ENCODE measurements around the gene PDE4B. TPM values are rescaled to one million over a fixed set of nuclear protein-coding genes. Genes with fewer than 3 reads are reported as not detected.
A peak's percentile ranks its signal among the peaks of the same experiment; 100 is the strongest.

Gene PDE4B
- total and polyA plus RNA-seq, 7 donors = 4.1 to 191 (median 16.3) TPM

GRCh38 chr1:66275083-66275482, 482.4 kb downstream of the PDE4B start:
- Histone ChIP-seq H3K4me1 (peaks cover 53% of the 10 kb centered on the region), H3K27ac (peak overlapping the region; percentile 30), H3K4me3 (peak overlapping the region; percentile 9), H3K9me3 (no peaks in the 10 kb centered on the region), H3K27me3 (ENCODE audit: insufficient read depth in 3 of 3, low read length in 2 of 3) (no peaks in the 10 kb centered on the region), H3K36me3 (ENCODE audit: insufficient read depth in 1 of 2, low read depth in 1 of 2) (no peaks in the 10 kb centered on the region)
- TF ChIP-seq, protein P1, sequence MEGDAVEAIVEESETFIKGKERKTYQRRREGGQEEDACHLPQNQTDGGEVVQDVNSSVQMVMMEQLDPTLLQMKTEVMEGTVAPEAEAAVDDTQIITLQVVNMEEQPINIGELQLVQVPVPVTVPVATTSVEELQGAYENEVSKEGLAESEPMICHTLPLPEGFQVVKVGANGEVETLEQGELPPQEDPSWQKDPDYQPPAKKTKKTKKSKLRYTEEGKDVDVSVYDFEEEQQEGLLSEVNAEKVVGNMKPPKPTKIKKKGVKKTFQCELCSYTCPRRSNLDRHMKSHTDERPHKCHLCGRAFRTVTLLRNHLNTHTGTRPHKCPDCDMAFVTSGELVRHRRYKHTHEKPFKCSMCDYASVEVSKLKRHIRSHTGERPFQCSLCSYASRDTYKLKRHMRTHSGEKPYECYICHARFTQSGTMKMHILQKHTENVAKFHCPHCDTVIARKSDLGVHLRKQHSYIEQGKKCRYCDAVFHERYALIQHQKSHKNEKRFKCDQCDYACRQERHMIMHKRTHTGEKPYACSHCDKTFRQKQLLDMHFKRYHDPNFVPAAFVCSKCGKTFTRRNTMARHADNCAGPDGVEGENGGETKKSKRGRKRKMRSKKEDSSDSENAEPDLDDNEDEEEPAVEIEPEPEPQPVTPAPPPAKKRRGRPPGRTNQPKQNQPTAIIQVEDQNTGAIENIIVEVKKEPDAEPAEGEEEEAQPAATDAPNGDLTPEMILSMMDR (IDR thresholded peaks at IDR 0.05) = no peak
- ATAC-seq (no peak), DNase-seq (no peak)
- WGBS, 3 donors = 67 to 88% (median 78%) methylated on average over 1 of the region's 1 CpG
- intact Hi-C loops (cut with DNase I) = no loop called here

DNA sequence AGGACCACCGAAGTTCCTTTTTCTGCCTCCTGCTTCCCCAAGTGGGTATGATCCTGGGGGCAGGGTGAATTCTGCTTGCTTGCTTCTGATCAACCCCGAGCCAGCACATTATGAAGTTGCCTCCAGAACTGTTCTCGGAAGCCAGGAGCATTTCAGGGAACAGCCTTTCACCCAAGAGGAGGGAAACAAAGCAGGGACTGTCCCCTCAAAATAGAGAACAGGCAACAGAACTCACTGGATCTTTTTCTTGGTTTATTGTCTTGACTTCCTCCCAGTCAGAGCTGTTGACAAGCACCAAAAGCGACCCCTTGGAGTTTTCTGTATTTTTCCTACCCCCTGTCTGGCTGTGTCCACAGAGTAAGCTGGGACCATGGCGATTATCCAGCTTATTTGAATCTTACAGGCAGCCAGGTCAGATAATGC, 482.9 kb downstream of the PDE4B start:
- peak overlapping the region; percentile 30 for H3K27ac ChIP-seq
- ATAC-seq (no peak), DNase-seq (no peak)
- 17 to 32% (median 19%) methylated on average over 5 of the region's 5 CpGs for WGBS, 3 donors
- no peaks in the 10 kb centered on the region for H3K27me3 ChIP-seq (ENCODE audit: insufficient read depth in 3 of 3, low read length in 2 of 3)
- H3K4me1 ChIP-seq = peaks cover 48% of the 10 kb centered on the region
- intact Hi-C loops (cut with DNase I) = no loop called here
- no peak overlapping the region for H3K4me3 ChIP-seq
- H3K36me3 ChIP-seq (ENCODE audit: insufficient read depth in 1 of 2, low read depth in 1 of 2) = no peaks in the 10 kb centered on the region
- TF ChIP-seq, protein P1 (IDR thresholded peaks at IDR 0.05) = no peak
- no peaks in the 10 kb centered on the region for H3K9me3 ChIP-seq

DNA sequence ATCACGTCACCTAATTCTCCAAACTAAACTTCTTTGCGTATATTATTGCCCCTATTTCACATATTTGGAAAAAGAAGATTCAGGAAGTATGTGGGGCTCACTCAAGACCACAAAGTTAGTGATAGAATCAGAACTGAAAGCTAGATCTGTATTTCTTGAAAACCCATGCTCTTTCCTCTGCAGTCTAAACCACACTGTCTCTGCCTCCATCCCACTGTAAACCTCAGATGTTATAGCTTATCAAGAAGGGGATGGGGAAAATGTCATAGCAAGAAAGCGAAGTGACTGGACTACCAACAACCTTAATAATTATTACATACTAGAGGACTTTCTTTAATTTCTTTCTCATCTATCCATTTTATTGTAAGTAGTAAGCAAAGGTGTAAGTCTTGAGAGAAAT, 483.5 kb downstream of the PDE4B start:
- ATAC-seq = no peak
- H3K27ac ChIP-seq = no peak overlapping the region
- no peaks in the 10 kb centered on the region for H3K9me3 ChIP-seq
- peaks cover 49% of the 10 kb centered on the region for H3K4me1 ChIP-seq
- intact Hi-C loops (cut with DNase I) = no loop called here
- DNase-seq = no peak
- WGBS, 3 donors = 88 to 94% (median 90%) methylated on average over 3 of the region's 3 CpGs
- H3K4me3 ChIP-seq = no peak overlapping the region
- TF ChIP-seq, protein P1 (IDR thresholded peaks at IDR 0.05) = no peak
- H3K27me3 ChIP-seq (ENCODE audit: insufficient read depth in 3 of 3, low read length in 2 of 3) = no peaks in the 10 kb centered on the region
- no peaks in the 10 kb centered on the region for H3K36me3 ChIP-seq (ENCODE audit: insufficient read depth in 1 of 2, low read depth in 1 of 2)

DNA sequence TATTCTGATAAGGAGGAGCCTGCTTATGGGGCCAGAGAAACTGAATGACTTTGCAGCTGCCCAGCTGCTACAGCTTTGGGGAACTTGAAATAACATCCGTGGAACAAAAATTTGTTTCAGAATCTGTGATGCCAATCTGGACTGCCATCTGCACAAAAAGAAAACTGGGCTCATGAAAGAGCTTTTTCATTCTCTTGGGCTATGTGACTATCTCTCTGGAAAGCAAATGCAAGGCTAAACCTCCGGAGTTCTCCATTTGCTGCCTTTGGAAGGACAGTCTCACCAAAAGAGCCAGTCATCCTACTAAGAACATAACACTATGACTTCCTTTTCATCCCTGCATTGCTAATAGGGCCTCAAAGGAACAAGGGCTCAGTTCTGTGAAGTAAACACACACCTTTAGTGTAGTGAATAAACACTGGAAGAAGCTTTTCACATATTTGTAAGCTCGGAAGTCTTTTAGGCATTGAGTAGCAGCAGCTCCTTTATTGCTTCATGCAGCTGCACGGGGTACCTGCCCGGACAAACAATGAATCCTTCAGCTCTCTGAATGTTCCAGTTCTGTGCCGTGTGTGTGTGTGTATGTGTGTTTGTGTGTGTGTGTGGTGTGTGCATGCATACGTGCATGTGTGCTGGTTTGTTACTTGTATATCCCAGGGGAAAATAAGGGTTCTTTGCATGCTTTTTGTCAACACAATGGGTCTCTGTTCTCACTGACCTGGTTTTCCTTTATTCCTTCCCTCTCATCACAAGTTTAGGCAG, 485.7 kb downstream of the PDE4B start:
- ATAC-seq (peak in 3 of 4 donors; percentile 22 to 53 (median 25)), DNase-seq (no peak)
- Histone ChIP-seq H3K27me3 (ENCODE audit: insufficient read depth in 3 of 3, low read length in 2 of 3) (no peaks in the 10 kb centered on the region), H3K36me3 (ENCODE audit: insufficient read depth in 1 of 2, low read depth in 1 of 2) (no peaks in the 10 kb centered on the region), H3K4me1 (peaks cover 46% of the 10 kb centered on the region), H3K27ac (peak overlapping the region; percentile 31), H3K4me3 (no peak overlapping the region), H3K9me3 (no peaks in the 10 kb centered on the region)
- intact Hi-C loops (cut with DNase I) = no loop called here
- TF ChIP-seq, protein P1 (IDR thresholded peaks at IDR 0.05) = no peak
- WGBS, 3 donors = 28 to 58% (median 30%) methylated on average over 7 of the region's 7 CpGs

- 77 to 97% (median 83%) methylated on average over 3 of the region's 3 CpGs for WGBS, 3 donors
- TF ChIP-seq, protein P1 (IDR thresholded peaks at IDR 0.05) = no peak
- DNase-seq (no peak), ATAC-seq (no peak)
- H3K36me3 ChIP-seq (ENCODE audit: insufficient read depth in 1 of 2, low read depth in 1 of 2) = no peaks in the 10 kb centered on the region
- no peak overlapping the region for H3K27ac ChIP-seq
- H3K4me3 ChIP-seq = no peak overlapping the region
- intact Hi-C loops (cut with DNase I) = no loop called here
- H3K4me1 ChIP-seq = peaks cover 24% of the 10 kb centered on the region
- no peaks in the 10 kb centered on the region for H3K27me3 ChIP-seq (ENCODE audit: insufficient read depth in 3 of 3, low read length in 2 of 3)
- no peaks in the 10 kb centered on the region for H3K9me3 ChIP-seq
These were observed 489.1 kb downstream of the PDE4B start for GRCh38 chr1:66281808-66282207.

All from psoas muscle (tissue), 8 donors.